RWPE2 (cell line): ENCODE results near the gene POLE2.
A peak's percentile ranks its signal among the peaks of the same experiment; 100 is the strongest.

Experiments used
- ATAC-seq: fragments of 200-7000 bp; cut with Tn5 transposase; 3 replicates; pipeline ENCODE4 v1.9.1; 2021; ENCODE audit warnings: low read depth
- DNase-seq: peaks from one replicate; pipeline ENCODE4 v3.0.0-alpha.2; 2020; ENCODE audit warnings: low spot score
- H3K27ac ChIP-seq: fragments of 450-650 bp; 2 replicates; pipeline ENCODE4 v1.5.1; 2017; ENCODE audit warnings: mild to moderate bottlenecking; ENCODE audit not compliant: poor library complexity, severe bottlenecking
- H3K27me3 ChIP-seq: fragments of 250-450 bp; sonication (Bioruptor Pico); 2 replicates; pipeline ENCODE4 v1.5.1; 2021; ENCODE audit warnings: mild to moderate bottlenecking, moderate library complexity; ENCODE audit not compliant: insufficient read depth, poor library complexity, severe bottlenecking
- H3K36me3 ChIP-seq: fragments of 250-450 bp; sonication (Bioruptor Pico); 2 replicates; pipeline ENCODE4 v1.5.1; 2020; ENCODE audit warnings: low read depth, mild to moderate bottlenecking, moderate library complexity
- H3K4me1 ChIP-seq: fragments of 250-450 bp; sonication (Bioruptor Pico); 2 replicates; pipeline ENCODE4 v1.5.1; 2021; ENCODE audit warnings: mild to moderate bottlenecking, moderate library complexity; ENCODE audit not compliant: insufficient read depth, poor library complexity, severe bottlenecking
- H3K4me3 ChIP-seq: fragments of 250-450 bp; sonication (Bioruptor Pico); 2 replicates; pipeline ENCODE4 v1.5.1; 2021; ENCODE audit warnings: mild to moderate bottlenecking, moderate library complexity; ENCODE audit not compliant: severe bottlenecking
- H3K9me3 ChIP-seq: fragments of 250-450 bp; sonication (Bioruptor Pico); 2 replicates; pipeline ENCODE4 v1.5.1; 2021; ENCODE audit warnings: mild to moderate bottlenecking, moderate library complexity; ENCODE audit not compliant: severe bottlenecking
- TF ChIP-seq, protein P1 (sequence below): fragments of 450-650 bp; IDR thresholded peaks from one replicate; pipeline ENCODE4 v1.5.1; 2017; ENCODE audit warnings: mild to moderate bottlenecking, moderate library complexity; ENCODE audit not compliant: poor library complexity, severe bottlenecking

POLE2 gene

DNA sequence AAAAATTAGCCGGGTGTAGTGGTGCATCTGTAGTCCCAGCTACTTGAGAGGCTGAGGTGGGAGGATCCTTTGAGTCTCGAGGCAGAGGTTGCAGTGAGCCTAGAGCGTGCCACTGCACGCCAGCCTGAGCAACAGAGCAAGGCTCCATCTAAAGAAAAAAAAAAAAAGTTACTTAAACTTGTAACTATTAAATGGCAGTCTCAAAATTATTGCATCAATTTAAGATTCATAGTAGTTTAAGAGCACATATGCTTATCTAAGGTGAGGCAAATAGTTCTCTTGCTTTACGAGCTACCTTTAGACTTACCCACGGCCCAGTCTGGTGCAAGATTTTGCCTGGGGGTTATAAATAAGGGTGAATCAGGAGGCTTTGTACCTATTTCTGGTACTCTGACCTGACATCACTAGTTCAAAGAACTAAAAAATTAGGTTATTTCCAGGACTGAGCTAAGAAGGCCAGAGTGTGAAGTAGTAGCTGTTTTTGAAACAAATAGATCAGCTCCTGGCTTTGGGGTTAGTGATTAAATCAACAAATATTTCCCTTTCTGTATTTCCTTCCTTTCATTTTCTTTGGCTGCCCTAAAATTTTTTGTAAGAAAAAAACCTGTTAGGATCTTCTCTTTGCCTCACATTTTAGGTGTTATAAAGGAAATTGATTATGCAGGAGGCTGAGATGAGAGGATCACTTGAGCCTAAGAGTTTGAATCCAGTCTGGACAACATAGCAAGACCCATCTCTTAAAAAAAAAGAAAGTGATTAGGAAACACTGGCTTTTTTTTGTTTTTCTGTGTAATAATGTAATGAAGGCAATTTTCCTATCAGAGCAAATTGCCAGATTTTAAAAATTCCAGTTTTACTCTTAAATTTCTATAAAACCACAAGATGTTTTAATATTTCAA is 63.8 kb downstream of the POLE2 start:
- no peaks in the 10 kb centered on the region for H3K27me3 ChIP-seq
- peaks cover 57% of the 10 kb centered on the region for H3K36me3 ChIP-seq
- H3K9me3 ChIP-seq, result no peaks in the 10 kb centered on the region
- H3K4me3 ChIP-seq, result no peak overlapping the region
- peak; percentile 29 for ATAC-seq
- H3K4me1 ChIP-seq, result peaks cover 18% of the 10 kb centered on the region
- DNase-seq, result no peak
- TF ChIP-seq, protein P1, sequence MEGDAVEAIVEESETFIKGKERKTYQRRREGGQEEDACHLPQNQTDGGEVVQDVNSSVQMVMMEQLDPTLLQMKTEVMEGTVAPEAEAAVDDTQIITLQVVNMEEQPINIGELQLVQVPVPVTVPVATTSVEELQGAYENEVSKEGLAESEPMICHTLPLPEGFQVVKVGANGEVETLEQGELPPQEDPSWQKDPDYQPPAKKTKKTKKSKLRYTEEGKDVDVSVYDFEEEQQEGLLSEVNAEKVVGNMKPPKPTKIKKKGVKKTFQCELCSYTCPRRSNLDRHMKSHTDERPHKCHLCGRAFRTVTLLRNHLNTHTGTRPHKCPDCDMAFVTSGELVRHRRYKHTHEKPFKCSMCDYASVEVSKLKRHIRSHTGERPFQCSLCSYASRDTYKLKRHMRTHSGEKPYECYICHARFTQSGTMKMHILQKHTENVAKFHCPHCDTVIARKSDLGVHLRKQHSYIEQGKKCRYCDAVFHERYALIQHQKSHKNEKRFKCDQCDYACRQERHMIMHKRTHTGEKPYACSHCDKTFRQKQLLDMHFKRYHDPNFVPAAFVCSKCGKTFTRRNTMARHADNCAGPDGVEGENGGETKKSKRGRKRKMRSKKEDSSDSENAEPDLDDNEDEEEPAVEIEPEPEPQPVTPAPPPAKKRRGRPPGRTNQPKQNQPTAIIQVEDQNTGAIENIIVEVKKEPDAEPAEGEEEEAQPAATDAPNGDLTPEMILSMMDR, result no peak
- H3K27ac ChIP-seq, result peak overlapping the region; percentile 47

DNA sequence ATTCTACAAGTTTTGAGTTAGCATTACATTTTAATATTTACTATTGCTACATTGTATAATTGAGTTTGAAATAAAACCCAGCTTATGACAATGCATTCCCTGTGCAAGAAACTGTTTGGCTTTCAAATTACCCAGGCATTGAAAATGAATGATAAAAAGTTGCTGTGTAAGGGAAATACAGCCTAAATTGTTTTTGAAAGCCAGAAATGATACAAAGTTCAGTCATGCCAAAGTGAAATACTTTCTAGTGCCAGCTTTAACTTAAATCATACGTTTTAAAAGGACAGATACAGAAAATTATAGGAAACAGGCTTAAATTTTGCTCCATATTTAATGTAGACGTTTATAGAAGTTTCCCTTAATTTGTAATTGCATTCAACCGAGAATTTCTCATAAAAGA is 64.6 kb downstream of the POLE2 start:
- Histone ChIP-seq H3K4me3 (no peak overlapping the region), H3K36me3 (peaks cover 65% of the 10 kb centered on the region), H3K4me1 (peaks cover 21% of the 10 kb centered on the region), H3K9me3 (no peaks in the 10 kb centered on the region), H3K27ac (peak overlapping the region; percentile 47), H3K27me3 (no peaks in the 10 kb centered on the region)
- TF ChIP-seq, protein P1, result no peak
- no peak for ATAC-seq
- no peak for DNase-seq

DNA sequence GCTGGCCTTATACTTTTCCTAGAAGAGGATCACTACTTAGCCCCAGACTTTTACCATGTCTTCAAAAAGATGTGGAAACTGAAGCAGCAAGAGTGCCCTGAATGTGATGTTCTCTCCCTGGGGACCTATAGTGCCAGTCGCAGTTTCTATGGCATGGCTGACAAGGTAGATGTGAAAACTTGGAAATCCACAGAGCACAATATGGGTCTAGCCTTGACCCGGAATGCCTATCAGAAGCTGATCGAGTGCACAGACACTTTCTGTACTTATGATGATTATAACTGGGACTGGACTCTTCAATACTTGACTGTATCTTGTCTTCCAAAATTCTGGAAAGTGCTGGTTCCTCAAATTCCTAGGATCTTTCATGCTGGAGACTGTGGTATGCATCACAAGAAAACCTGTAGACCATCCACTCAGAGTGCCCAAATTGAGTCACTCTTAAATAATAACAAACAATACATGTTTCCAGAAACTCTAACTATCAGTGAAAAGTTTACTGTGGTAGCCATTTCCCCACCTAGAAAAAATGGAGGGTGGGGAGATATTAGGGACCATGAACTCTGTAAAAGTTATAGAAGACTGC is 65.9 kb downstream of the POLE2 start:
- peaks cover 31% of the 10 kb centered on the region for H3K4me1 ChIP-seq
- peak overlapping the region; percentile 76 for H3K4me3 ChIP-seq
- ATAC-seq (no peak), DNase-seq (no peak)
- H3K27me3 ChIP-seq, result no peaks in the 10 kb centered on the region
- H3K36me3 ChIP-seq, result peaks cover 65% of the 10 kb centered on the region
- TF ChIP-seq, protein P1, result no peak
- H3K27ac ChIP-seq, result no peak overlapping the region
- no peaks in the 10 kb centered on the region for H3K9me3 ChIP-seq

DNA sequence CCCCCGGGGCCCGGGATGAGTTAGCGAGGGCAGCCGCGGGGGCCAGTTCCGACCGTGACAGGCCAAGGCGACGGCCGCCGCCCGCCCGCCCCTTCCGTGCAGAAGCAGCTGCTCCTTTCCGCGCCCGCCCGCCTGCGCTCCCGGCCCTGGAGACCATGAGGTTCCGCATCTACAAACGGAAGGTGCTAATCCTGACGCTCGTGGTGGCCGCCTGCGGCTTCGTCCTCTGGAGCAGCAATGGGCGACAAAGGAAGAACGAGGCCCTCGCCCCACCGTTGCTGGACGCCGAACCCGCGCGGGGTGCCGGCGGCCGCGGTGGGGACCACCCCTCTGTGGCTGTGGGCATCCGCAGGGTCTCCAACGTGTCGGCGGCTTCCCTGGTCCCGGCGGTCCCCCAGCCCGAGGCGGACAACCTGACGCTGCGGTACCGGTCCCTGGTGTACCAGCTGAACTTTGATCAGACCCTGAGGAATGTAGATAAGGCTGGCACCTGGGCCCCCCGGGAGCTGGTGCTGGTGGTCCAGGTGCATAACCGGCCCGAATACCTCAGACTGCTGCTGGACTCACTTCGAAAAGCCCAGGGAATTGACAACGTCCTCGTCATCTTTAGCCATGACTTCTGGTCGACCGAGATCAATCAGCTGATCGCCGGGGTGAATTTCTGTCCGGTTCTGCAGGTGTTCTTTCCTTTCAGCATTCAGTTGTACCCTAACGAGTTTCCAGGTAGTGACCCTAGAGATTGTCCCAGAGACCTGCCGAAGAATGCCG is 66.7 kb downstream of the POLE2 start:
- Histone ChIP-seq H3K4me1 (peaks cover 34% of the 10 kb centered on the region), H3K4me3 (peak overlapping the region; percentile 76), H3K27ac (peak overlapping the region; percentile 81), H3K9me3 (no peaks in the 10 kb centered on the region), H3K36me3 (peaks cover 66% of the 10 kb centered on the region), H3K27me3 (no peaks in the 10 kb centered on the region)
- DNase-seq (peak; percentile 80), ATAC-seq (peak; percentile 22)
- TF ChIP-seq, protein P1, result peak; percentile 13
